HEK293 (cell line): ENCODE data around the gene RHPN2.

ENCODE experiments used
- CTCF ChIP-seq: fragments of 450-650 bp; formaldehyde crosslinking; IDR thresholded peaks from 2 replicates; pipeline ENCODE4 v1.5.1; 2016; ENCODE audit warnings: missing biosample characterization, missing genetic modification characterization
- GLI4 ChIP-seq: fragments of 450-650 bp; formaldehyde crosslinking; IDR thresholded peaks from 2 replicates; pipeline ENCODE4 v1.5.1; 2016; ENCODE audit warnings: missing biosample characterization, missing genetic modification characterization
- GLIS1 ChIP-seq: fragments of 450-650 bp; formaldehyde crosslinking; IDR thresholded peaks from 2 replicates; pipeline ENCODE4 v1.5.1; 2016; ENCODE audit warnings: missing biosample characterization, missing genetic modification characterization
- HOXC10 ChIP-seq: sonication (generic); formaldehyde crosslinking; IDR thresholded peaks from 2 replicates; pipeline ENCODE4 v1.8.1; 2023; ENCODE audit warnings: mild to moderate bottlenecking, missing genetic modification reagents
- KLF1 ChIP-seq: fragments of 450-650 bp; formaldehyde crosslinking; IDR thresholded peaks from 2 replicates; pipeline ENCODE4 v1.5.1; 2016; ENCODE audit warnings: missing biosample characterization, missing genetic modification characterization
- MEIS1 ChIP-seq: sonication (generic); formaldehyde crosslinking; IDR thresholded peaks from 2 replicates; pipeline ENCODE4 v1.8.1; 2022; ENCODE audit warnings: missing genetic modification reagents, mild to moderate bottlenecking, borderline replicate concordance
- REPIN1 ChIP-seq: fragments of 450-650 bp; formaldehyde crosslinking; IDR thresholded peaks from 2 replicates; pipeline ENCODE4 v1.5.1; 2017; ENCODE audit warnings: missing biosample characterization, missing genetic modification characterization, low read depth
- SCRT1 ChIP-seq: fragments of 450-650 bp; formaldehyde crosslinking; IDR thresholded peaks from 2 replicates; pipeline ENCODE4 v1.5.1; 2016; ENCODE audit warnings: missing biosample characterization, missing genetic modification characterization, borderline replicate concordance
- SCRT2 ChIP-seq: fragments of 450-650 bp; formaldehyde crosslinking; IDR thresholded peaks from 2 replicates; pipeline ENCODE4 v1.5.1; 2016; ENCODE audit warnings: missing biosample characterization, missing genetic modification characterization
- SP2 ChIP-seq: fragments of 450-650 bp; formaldehyde crosslinking; IDR thresholded peaks from 2 replicates; pipeline ENCODE4 v1.5.1; 2016; ENCODE audit warnings: missing biosample characterization, missing genetic modification characterization
- SP3 ChIP-seq: fragments of 450-650 bp; formaldehyde crosslinking; IDR thresholded peaks from 2 replicates; pipeline ENCODE4 v1.5.1; 2016; ENCODE audit warnings: missing biosample characterization, missing genetic modification characterization
- SP7 ChIP-seq: fragments of 450-650 bp; formaldehyde crosslinking; IDR thresholded peaks from 2 replicates; pipeline ENCODE4 v1.5.1; 2016; ENCODE audit warnings: missing biosample characterization, missing genetic modification characterization
- YY2 ChIP-seq: fragments of 450-650 bp; formaldehyde crosslinking; IDR thresholded peaks from 2 replicates; pipeline ENCODE4 v1.5.1; 2016; ENCODE audit warnings: missing biosample characterization, missing genetic modification characterization
- ZBTB26 ChIP-seq: fragments of 450-650 bp; formaldehyde crosslinking; optimal IDR thresholded peaks from 2 replicates; pipeline ENCODE3; 2016; ENCODE audit warnings: missing biosample characterization, mild to moderate bottlenecking, missing genetic modification characterization
- ZBTB44 ChIP-seq: fragments of 450-650 bp; IDR thresholded peaks from 2 replicates; pipeline ENCODE4 v1.5.1; 2018; ENCODE audit warnings: missing biosample characterization, mild to moderate bottlenecking, missing genetic modification characterization
- ZFHX2 ChIP-seq: fragments of 450-650 bp; formaldehyde crosslinking; conservative IDR thresholded peaks from 2 replicates; pipeline ENCODE4 v1.5.1; 2016; ENCODE audit warnings: missing biosample characterization, missing genetic modification characterization
- ZFP69B ChIP-seq: fragments of 450-650 bp; formaldehyde crosslinking; IDR thresholded peaks from 2 replicates; pipeline ENCODE4 v1.5.1; 2016; ENCODE audit warnings: missing biosample characterization, missing genetic modification characterization
- ZNF19 ChIP-seq: fragments of 450-650 bp; formaldehyde crosslinking; IDR thresholded peaks from 2 replicates; pipeline ENCODE4; 2016; ENCODE audit warnings: missing biosample characterization, missing genetic modification characterization, low read depth
- ZNF23 ChIP-seq: fragments of 450-650 bp; formaldehyde crosslinking; IDR thresholded peaks from 2 replicates; pipeline ENCODE4 v1.5.1; 2016; ENCODE audit warnings: missing biosample characterization, missing genetic modification characterization, borderline replicate concordance
- ZNF239 ChIP-seq: fragments of 450-650 bp; formaldehyde crosslinking; IDR thresholded peaks from 2 replicates; pipeline ENCODE4 v1.5.1; 2016; ENCODE audit warnings: missing biosample characterization, missing genetic modification characterization
- ZNF24 ChIP-seq: fragments of 450-650 bp; formaldehyde crosslinking; IDR thresholded peaks from 2 replicates; pipeline ENCODE4 v1.5.1; 2016; ENCODE audit warnings: missing biosample characterization, missing genetic modification characterization
- ZNF26 ChIP-seq: fragments of 450-650 bp; formaldehyde crosslinking; IDR thresholded peaks from 2 replicates; pipeline ENCODE4 v1.5.1; 2016; ENCODE audit warnings: missing biosample characterization, missing genetic modification characterization
- ZNF274 ChIP-seq, 2 experiments: fragments of 200-500 bp in 1 of 2; fragments of 450-650 bp in 1 of 2; sonication (Bioruptor generic) in 1 of 2; formaldehyde crosslinking in 1 of 2; IDR thresholded peaks; 2 replicates each; pipeline versions ENCODE4 v1.5.1 to v1.6.1; 2014 to 2016; ENCODE audit warnings: borderline replicate concordance in 1 of 2, inconsistent platforms in 1 of 2, low read length in 1 of 2, missing biosample characterization in 1 of 2, missing genetic modification characterization in 1 of 2
- ZNF37A ChIP-seq: fragments of 450-650 bp; IDR thresholded peaks from 2 replicates; pipeline ENCODE4 v1.5.1; 2018; ENCODE audit warnings: missing biosample characterization, missing genetic modification characterization
- ZNF501 ChIP-seq: fragments of 450-650 bp; formaldehyde crosslinking; IDR thresholded peaks from 2 replicates; pipeline ENCODE4 v1.5.1; 2016; ENCODE audit warnings: missing biosample characterization, missing genetic modification characterization
- ZNF654 ChIP-seq: fragments of 450-650 bp; formaldehyde crosslinking; IDR thresholded peaks from 2 replicates; pipeline ENCODE4 v1.5.1; 2016; ENCODE audit warnings: low read depth, missing biosample characterization, missing genetic modification characterization
- ZNF677 ChIP-seq: fragments of 450-650 bp; IDR thresholded peaks from 2 replicates; pipeline ENCODE4 v1.5.0; 2018; ENCODE audit warnings: missing biosample characterization, mild to moderate bottlenecking, missing genetic modification characterization, moderate library complexity
- ZNF704 ChIP-seq: fragments of 450-650 bp; formaldehyde crosslinking; IDR thresholded peaks from 2 replicates; pipeline ENCODE4 v1.5.1; 2016; ENCODE audit warnings: missing biosample characterization, missing genetic modification characterization
- ZNF768 ChIP-seq: fragments of 450-650 bp; formaldehyde crosslinking; IDR thresholded peaks from 2 replicates; pipeline ENCODE4 v1.5.1; 2018; ENCODE audit warnings: missing biosample characterization, mild to moderate bottlenecking, missing genetic modification characterization
- ZNF837 ChIP-seq: fragments of 450-650 bp; formaldehyde crosslinking; IDR thresholded peaks from 2 replicates; pipeline ENCODE4 v1.5.1; 2016; ENCODE audit warnings: missing biosample characterization, missing genetic modification characterization
- ZNF843 ChIP-seq: fragments of 450-650 bp; formaldehyde crosslinking; IDR thresholded peaks from 2 replicates; pipeline ENCODE4 v1.5.1; 2016; ENCODE audit warnings: missing biosample characterization, missing genetic modification characterization
- ZSCAN4 ChIP-seq: fragments of 450-650 bp; formaldehyde crosslinking; IDR thresholded peaks from 2 replicates; pipeline ENCODE4 v1.5.1; 2017; ENCODE audit warnings: missing biosample characterization, missing genetic modification characterization

Gene RHPN2

GRCh38 chr19:33064792-33065550 is at the start of gene RHPN2 (continued):
- TF ChIP-seq HOXC10 (no peak), GLI4 (tag by site-specific recombination) (no peak), ZNF768 (tag by site-specific recombination) (no peak), ZNF274 (IDR thresholded peaks at IDR 0.05; ENCODE audit: low read length) (no peak), ZNF274 (tag by site-specific recombination; IDR thresholded peaks at IDR 0.05; ENCODE audit: borderline replicate concordance) (no peak), ZSCAN4 (tag by site-specific recombination) (no peak), SCRT1 (no peak), SP7 (tag by site-specific recombination) (peak; percentile 70; the same call in 1 of the 2 replicates), ZNF37A (no peak), ZNF501 (0 out of 2 replicates have a peak, but pooled peaks have one; percentile 35), SCRT2 (tag by site-specific recombination) (no peak), ZFHX2 (tag by site-specific recombination) (peak; percentile 81), KLF1 (tag by site-specific recombination) (peak; percentile 96), REPIN1 (tag by site-specific recombination) (no peak), MEIS1 (CRISPR knock-in tag) (no peak), ZNF239 (tag by site-specific recombination) (no peak), YY2 (tag by site-specific recombination) (no peak), ZBTB44 (tag by site-specific recombination) (no peak), SP2 (tag by site-specific recombination) (peak; percentile 43), ZNF654 (tag by site-specific recombination) (no peak), ZNF677 (no peak), CTCF (peak; percentile 67), SP3 (peak; percentile 81), ZNF837 (tag by site-specific recombination) (no peak), ZFP69B (tag by site-specific recombination) (0 out of 2 replicates have a peak, but pooled peaks have one; percentile 21), ZNF843 (tag by site-specific recombination) (no peak), ZNF19 (tag by site-specific recombination) (no peak), ZNF23 (no peak), ZNF26 (tag by site-specific recombination) (no peak), ZBTB26 (tag by site-specific recombination) (peak; percentile 94), GLIS1 (tag by site-specific recombination) (peak; percentile 20; the same call in 1 of the 2 replicates), ZNF704 (tag by site-specific recombination) (no peak), ZNF24 (tag by site-specific recombination) (no peak; the same call in 1 of the 2 replicates)
